Activated naive CD8-positive, alpha-beta T cell (primary cell): ENCODE results near the gene ADGRL3.

ENCODE experiments used
- H3K27ac Mint-ChIP-seq: one replicate; pipeline ENCODE4 v1.8.0; 2021; ENCODE audit warnings: mixed read lengths
- H3K27me3 Mint-ChIP-seq: one replicate; pipeline ENCODE4 v1.8.0; 2021; ENCODE audit warnings: mixed read lengths
- H3K36me3 Mint-ChIP-seq: one replicate; pipeline ENCODE4 v1.8.0; 2021; ENCODE audit warnings: mixed read lengths
- H3K4me1 Mint-ChIP-seq: one replicate; pipeline ENCODE4 v1.8.0; 2021; ENCODE audit warnings: low read depth, mixed read lengths
- H3K4me3 Mint-ChIP-seq: one replicate; pipeline ENCODE4 v1.8.0; 2021; ENCODE audit warnings: mild to moderate bottlenecking, mixed read lengths
- H3K9me3 Mint-ChIP-seq: one replicate; pipeline ENCODE4 v1.8.0; 2021; ENCODE audit warnings: low read depth, mixed read lengths

ADGRL3 gene

DNA sequence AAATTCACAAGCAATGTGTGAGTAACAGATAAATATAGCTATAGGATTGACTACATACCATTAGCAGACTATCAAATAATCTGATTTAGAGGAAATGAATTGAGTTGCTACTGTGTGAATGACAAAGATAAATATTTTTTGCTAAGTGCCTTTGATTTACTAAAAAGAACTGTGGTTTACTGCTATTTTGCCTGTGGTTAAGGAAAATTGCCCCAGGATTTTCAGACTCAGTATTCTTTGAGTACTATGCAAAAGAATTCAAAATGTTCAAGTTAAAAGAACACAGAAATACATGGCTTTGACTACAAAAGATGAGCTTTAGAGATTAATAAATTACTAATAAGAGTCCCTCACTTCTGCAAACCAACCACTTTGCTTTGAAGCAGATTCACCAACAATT, 853.8 kb downstream of the ADGRL3 start:
- Mint-ChIP-seq H3K36me3 (no peaks in the 10 kb centered on the region), H3K4me1 (no peaks in the 10 kb centered on the region), H3K9me3 (peaks cover 15% of the 10 kb centered on the region), H3K27me3 (no peaks in the 10 kb centered on the region), H3K27ac (no peak overlapping the region), H3K4me3 (no peak overlapping the region)

- Mint-ChIP-seq H3K27me3 (no peaks in the 10 kb centered on the region), H3K9me3 (peaks cover 12% of the 10 kb centered on the region), H3K4me1 (no peaks in the 10 kb centered on the region), H3K27ac (no peak overlapping the region), H3K4me3 (no peak overlapping the region), H3K36me3 (no peaks in the 10 kb centered on the region)
These were observed 856.9 kb downstream of the ADGRL3 start for GRCh38 chr4:62057031-62057430.

- no peak overlapping the region for H3K27ac Mint-ChIP-seq
- H3K4me3 Mint-ChIP-seq = no peak overlapping the region
- no peaks in the 10 kb centered on the region for H3K27me3 Mint-ChIP-seq
- no peaks in the 10 kb centered on the region for H3K4me1 Mint-ChIP-seq
- peaks cover 8% of the 10 kb centered on the region for H3K9me3 Mint-ChIP-seq
- no peaks in the 10 kb centered on the region for H3K36me3 Mint-ChIP-seq
These were observed 858.4 kb downstream of the ADGRL3 start for GRCh38 chr4:62058571-62058970.

DNA sequence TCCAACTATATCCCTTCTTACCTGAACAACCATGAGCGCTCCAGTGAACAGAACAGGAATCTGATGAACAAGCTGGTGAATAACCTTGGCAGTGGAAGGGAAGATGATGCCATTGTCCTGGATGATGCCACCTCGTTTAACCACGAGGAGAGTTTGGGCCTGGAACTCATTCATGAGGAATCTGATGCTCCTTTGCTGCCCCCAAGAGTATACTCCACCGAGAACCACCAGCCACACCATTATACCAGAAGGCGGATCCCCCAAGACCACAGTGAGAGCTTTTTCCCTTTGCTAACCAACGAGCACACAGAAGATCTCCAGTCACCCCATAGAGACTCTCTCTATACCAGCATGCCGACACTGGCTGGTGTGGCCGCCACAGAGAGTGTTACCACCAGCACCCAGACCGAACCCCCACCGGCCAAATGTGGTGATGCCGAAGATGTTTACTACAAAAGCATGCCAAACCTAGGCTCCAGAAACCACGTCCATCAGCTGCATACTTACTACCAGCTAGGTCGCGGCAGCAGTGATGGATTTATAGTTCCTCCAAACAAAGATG, 870.2 kb downstream of the ADGRL3 start:
- Mint-ChIP-seq H3K36me3 (no peaks in the 10 kb centered on the region), H3K4me3 (no peak overlapping the region), H3K4me1 (no peaks in the 10 kb centered on the region), H3K9me3 (peaks cover 6% of the 10 kb centered on the region), H3K27ac (no peak overlapping the region), H3K27me3 (no peaks in the 10 kb centered on the region)

GRCh38 chr4:62075089-62075488, 875.0 kb downstream of the ADGRL3 start:
- Mint-ChIP-seq H3K36me3 (no peaks in the 10 kb centered on the region), H3K9me3 (peaks cover 9% of the 10 kb centered on the region), H3K4me1 (no peaks in the 10 kb centered on the region), H3K27me3 (no peaks in the 10 kb centered on the region), H3K4me3 (no peak overlapping the region), H3K27ac (no peak overlapping the region)

GRCh38 chr4:62075521-62075920, 875.4 kb downstream of the ADGRL3 start:
- no peaks in the 10 kb centered on the region for H3K4me1 Mint-ChIP-seq
- no peaks in the 10 kb centered on the region for H3K27me3 Mint-ChIP-seq
- peaks cover 9% of the 10 kb centered on the region for H3K9me3 Mint-ChIP-seq
- H3K36me3 Mint-ChIP-seq = no peaks in the 10 kb centered on the region
- no peak overlapping the region for H3K4me3 Mint-ChIP-seq
- no peak overlapping the region for H3K27ac Mint-ChIP-seq

- H3K27ac Mint-ChIP-seq = no peak overlapping the region
These were observed 877.3 kb downstream of the ADGRL3 start for GRCh38 chr4:62077406-62077805.

DNA sequence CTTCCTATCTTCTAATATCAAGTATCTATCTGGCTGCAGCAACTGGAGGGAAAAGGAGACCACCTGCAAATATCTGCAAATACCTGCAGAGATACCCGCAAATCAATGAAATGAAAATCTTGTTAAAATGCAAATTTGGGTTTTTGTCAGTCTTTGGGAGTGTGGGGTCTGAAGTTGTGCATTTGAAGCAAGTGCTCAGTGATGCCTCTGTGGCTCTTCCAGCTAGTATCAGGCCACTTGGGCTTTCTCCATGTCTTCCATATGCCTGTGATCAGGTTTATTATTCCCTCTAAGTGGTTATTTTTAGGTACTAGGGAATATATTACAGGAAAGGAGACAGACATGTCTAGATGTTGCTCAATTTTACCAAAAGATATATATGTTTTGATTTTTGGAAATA, 880.3 kb downstream of the ADGRL3 start:
- Mint-ChIP-seq H3K27me3 (no peaks in the 10 kb centered on the region), H3K4me1 (no peaks in the 10 kb centered on the region), H3K36me3 (no peaks in the 10 kb centered on the region), H3K9me3 (peaks cover 4% of the 10 kb centered on the region), H3K27ac (no peak overlapping the region), H3K4me3 (no peak overlapping the region)

More at GRCh38 chr4:62077406-62077805, 877.3 kb downstream of the ADGRL3 start:
- Mint-ChIP-seq H3K4me1 (no peaks in the 10 kb centered on the region), H3K4me3 (no peak overlapping the region), H3K9me3 (peaks cover 9% of the 10 kb centered on the region), H3K27me3 (no peaks in the 10 kb centered on the region), H3K36me3 (no peaks in the 10 kb centered on the region)

- no peaks in the 10 kb centered on the region for H3K27me3 Mint-ChIP-seq
- no peak overlapping the region for H3K4me3 Mint-ChIP-seq
- H3K36me3 Mint-ChIP-seq = no peaks in the 10 kb centered on the region
- peaks cover 2% of the 10 kb centered on the region for H3K9me3 Mint-ChIP-seq
- no peaks in the 10 kb centered on the region for H3K4me1 Mint-ChIP-seq
- H3K27ac Mint-ChIP-seq = no peak overlapping the region
These were observed 887.6 kb downstream of the ADGRL3 start for GRCh38 chr4:62087706-62088105.

GRCh38 chr4:62093735-62094134, 893.6 kb downstream of the ADGRL3 start:
- Mint-ChIP-seq H3K27ac (no peak overlapping the region), H3K4me3 (no peak overlapping the region), H3K9me3 (peaks cover 5% of the 10 kb centered on the region), H3K4me1 (no peaks in the 10 kb centered on the region), H3K27me3 (no peaks in the 10 kb centered on the region), H3K36me3 (no peaks in the 10 kb centered on the region)

DNA sequence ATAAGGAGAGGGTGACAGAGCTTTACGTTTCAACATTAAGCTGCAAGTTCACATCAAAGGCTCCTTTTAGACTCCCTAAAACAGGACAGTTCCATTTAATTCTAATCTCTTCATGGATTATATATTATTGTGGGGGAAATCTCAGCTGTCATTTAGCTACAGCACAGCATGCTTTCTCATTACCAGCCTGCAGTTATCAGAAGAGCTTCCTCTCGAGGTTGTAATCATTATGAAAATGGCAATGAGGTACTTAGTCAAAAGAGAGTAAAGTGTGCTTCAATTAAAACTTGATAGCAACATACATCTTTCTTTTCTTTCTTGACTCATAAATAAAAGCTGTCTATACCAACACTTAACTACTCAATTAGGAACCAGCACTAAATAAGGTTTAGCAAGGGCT, 896.8 kb downstream of the ADGRL3 start:
- Mint-ChIP-seq H3K27me3 (no peaks in the 10 kb centered on the region), H3K27ac (no peak overlapping the region), H3K4me3 (no peak overlapping the region), H3K36me3 (no peaks in the 10 kb centered on the region), H3K4me1 (no peaks in the 10 kb centered on the region), H3K9me3 (peaks cover 9% of the 10 kb centered on the region)

DNA sequence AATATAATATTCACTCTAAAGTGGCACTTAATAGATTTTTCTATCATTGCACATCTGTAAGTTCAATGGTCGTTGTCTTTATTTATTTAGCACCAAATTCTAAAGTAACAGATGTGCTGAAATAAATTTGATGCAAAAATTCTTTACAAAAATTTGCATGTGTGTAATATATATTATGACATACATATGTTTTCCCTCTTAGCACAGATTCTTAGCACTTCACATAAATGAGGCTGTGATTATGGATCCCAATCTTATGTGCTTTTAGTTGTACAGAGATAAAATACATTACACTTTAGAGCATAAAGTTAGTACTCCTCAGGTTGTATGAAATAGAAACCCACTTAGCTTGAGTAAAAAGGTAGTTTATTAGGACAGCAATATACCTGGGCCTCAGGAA, 915.1 kb downstream of the ADGRL3 start:
- Mint-ChIP-seq H3K27me3 (no peaks in the 10 kb centered on the region), H3K9me3 (peaks cover 4% of the 10 kb centered on the region), H3K4me1 (no peaks in the 10 kb centered on the region), H3K36me3 (no peaks in the 10 kb centered on the region), H3K4me3 (no peak overlapping the region), H3K27ac (no peak overlapping the region)

- H3K27me3 Mint-ChIP-seq = no peaks in the 10 kb centered on the region
- no peaks in the 10 kb centered on the region for H3K36me3 Mint-ChIP-seq
- no peaks in the 10 kb centered on the region for H3K4me1 Mint-ChIP-seq
- H3K27ac Mint-ChIP-seq = no peak overlapping the region
- H3K9me3 Mint-ChIP-seq = peaks cover 4% of the 10 kb centered on the region
- no peak overlapping the region for H3K4me3 Mint-ChIP-seq
These were observed 917.8 kb downstream of the ADGRL3 start for GRCh38 chr4:62117886-62118285.

DNA sequence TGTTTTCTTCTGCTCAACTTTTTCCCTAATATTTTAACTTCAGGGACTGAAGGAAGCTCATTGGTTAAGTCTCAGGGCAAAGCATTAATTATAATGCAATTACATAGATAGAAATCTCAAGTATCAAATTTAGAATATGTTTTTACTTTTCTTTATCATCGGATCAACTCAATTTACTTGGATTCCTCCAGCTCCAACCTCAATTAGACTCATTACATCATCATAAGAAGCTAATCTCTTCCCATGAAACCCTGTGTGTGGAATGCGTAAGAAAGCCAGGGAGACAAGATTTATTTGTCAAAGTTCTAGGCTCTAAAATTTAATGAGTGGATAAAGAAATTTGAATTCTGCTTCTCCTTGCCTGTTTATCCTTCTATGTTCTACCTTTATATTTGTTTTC, 918.4 kb downstream of the ADGRL3 start:
- no peak overlapping the region for H3K27ac Mint-ChIP-seq
- H3K4me3 Mint-ChIP-seq = no peak overlapping the region
- H3K4me1 Mint-ChIP-seq = no peaks in the 10 kb centered on the region
- peaks cover 4% of the 10 kb centered on the region for H3K9me3 Mint-ChIP-seq
- no peaks in the 10 kb centered on the region for H3K27me3 Mint-ChIP-seq
- H3K36me3 Mint-ChIP-seq = no peaks in the 10 kb centered on the region

DNA sequence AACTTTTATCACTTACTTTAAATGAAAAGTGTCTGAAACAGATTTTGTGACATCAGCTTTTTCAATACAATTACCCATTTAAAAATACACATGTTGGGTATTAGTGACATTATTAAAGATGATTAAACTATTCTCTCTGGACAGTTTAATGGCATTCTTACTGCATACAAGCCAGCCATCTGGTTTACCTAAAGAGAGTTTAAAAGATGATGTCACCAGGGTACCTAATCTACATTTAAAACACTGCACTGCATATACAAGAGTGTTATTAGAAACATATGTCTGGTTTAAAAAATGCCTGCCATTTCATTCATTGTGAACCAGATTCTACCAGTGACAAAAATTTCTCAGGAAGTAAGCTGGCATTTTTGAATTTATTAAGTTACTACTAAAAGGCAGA, 919.1 kb downstream of the ADGRL3 start:
- H3K4me3 Mint-ChIP-seq = no peak overlapping the region
- no peak overlapping the region for H3K27ac Mint-ChIP-seq
- H3K27me3 Mint-ChIP-seq = no peaks in the 10 kb centered on the region
- H3K36me3 Mint-ChIP-seq = no peaks in the 10 kb centered on the region
- H3K4me1 Mint-ChIP-seq = no peaks in the 10 kb centered on the region
- H3K9me3 Mint-ChIP-seq = peaks cover 6% of the 10 kb centered on the region

- H3K27ac Mint-ChIP-seq = no peak overlapping the region
These were observed 926.1 kb downstream of the ADGRL3 start for GRCh38 chr4:62126064-62126732.

More at GRCh38 chr4:62126064-62126732, 926.1 kb downstream of the ADGRL3 start:
- H3K4me1 Mint-ChIP-seq = no peaks in the 10 kb centered on the region
- no peaks in the 10 kb centered on the region for H3K36me3 Mint-ChIP-seq
- H3K27me3 Mint-ChIP-seq = no peaks in the 10 kb centered on the region
- no peak overlapping the region for H3K4me3 Mint-ChIP-seq
- H3K9me3 Mint-ChIP-seq = peaks cover 5% of the 10 kb centered on the region
